Measurements from ENCODE around the gene MTHFD1. TPM values are rescaled to one million over a fixed set of nuclear protein-coding genes. Genes with fewer than 3 reads are reported as not detected.
A peak's percentile ranks its signal among the peaks of the same experiment; 100 is the strongest.

The MTHFD1 gene
- polyA plus RNA-seq, 5 donors = 59.7 to 80.5 (median 70.7) TPM

DNA sequence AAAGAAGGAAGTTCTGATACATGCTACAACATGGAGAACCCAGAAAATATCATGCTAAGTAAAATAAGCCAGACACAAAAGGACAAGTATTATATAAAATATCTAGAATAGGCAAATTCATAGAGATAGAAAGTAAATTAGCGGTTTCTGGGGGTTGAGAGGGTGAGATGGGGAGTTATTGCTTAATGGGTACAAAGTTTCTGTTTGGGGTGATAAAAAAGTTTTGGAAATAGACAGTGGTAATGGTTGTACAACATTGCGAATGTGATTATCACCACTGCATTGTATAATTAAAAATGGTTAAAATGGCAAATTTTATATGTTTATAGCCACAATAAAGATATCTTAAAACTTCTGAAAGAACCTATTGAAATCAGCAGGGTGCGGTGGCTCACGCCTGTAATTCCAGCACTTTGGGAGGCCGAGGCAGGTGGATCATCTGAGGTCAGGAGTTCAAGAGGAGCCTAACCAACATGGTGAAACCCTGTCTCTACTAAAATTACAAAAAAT is 100.5 kb downstream of the MTHFD1 start:
- DNase-seq = no peak

GRCh38 chr14:64491637-64492036 is 103.5 kb downstream of the MTHFD1 start:
- DNase-seq = no peak

DNA sequence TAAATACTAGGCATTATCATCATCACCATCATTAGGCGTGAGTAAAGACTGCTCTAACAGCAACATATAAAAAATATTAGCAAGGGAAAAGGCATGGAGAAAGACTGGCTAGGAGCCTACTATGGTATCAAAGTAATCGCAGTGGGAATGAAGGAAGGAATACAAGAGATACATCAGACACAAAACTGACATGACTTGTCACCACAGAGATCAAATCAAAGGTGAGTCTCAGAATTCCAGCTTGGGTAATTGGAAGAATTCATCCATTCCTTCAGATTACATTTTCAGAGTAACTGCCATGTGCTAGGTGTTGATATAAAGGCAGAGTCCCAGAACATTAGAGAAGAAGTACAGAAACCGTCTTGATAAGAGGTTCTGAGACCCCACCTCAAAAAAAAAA is 105.3 kb downstream of the MTHFD1 start:
- no peak for DNase-seq

DNA sequence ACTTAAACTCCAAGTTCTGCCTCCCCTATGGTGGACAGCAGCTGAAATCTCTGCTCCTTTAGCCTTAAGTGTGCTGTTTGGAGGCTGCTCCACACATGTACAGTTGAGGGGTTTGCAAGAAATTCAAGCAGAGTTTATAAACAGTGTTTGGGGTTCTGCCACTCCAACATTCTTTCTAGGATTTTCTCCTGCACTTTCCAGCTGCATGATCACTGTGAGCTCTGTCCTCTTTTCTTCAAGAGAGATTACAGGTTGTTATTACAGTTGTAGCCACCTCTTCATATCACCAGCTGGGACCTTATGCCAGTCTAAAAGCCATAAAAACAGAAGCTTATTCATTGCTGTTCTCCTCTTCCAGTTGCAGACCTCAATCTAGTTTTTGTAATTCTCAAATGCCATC is 107.1 kb downstream of the MTHFD1 start:
- no peak for DNase-seq

DNA sequence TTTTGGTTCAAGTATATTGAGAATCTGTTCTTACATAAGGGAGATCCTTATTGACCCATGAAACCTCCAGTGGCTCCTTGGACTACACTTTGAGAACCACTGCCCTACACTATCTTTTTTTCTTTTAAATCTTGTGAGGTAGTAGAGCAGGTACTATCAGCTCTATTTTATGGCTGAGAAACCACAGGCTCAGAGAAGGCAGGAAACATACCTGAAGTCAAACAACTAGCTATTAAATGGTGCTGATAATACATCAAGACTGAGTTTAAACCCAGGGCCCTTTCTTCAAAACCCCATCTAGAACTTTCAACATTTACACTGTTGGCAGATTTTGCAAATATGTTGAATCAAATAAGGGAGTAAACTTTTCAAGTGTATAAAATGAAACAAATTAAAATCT is 108.6 kb downstream of the MTHFD1 start:
- DNase-seq = no peak

- DNase-seq = no peak
Observed at GRCh38 chr14:64500088-64500487, 111.9 kb downstream of the MTHFD1 start.

DNA sequence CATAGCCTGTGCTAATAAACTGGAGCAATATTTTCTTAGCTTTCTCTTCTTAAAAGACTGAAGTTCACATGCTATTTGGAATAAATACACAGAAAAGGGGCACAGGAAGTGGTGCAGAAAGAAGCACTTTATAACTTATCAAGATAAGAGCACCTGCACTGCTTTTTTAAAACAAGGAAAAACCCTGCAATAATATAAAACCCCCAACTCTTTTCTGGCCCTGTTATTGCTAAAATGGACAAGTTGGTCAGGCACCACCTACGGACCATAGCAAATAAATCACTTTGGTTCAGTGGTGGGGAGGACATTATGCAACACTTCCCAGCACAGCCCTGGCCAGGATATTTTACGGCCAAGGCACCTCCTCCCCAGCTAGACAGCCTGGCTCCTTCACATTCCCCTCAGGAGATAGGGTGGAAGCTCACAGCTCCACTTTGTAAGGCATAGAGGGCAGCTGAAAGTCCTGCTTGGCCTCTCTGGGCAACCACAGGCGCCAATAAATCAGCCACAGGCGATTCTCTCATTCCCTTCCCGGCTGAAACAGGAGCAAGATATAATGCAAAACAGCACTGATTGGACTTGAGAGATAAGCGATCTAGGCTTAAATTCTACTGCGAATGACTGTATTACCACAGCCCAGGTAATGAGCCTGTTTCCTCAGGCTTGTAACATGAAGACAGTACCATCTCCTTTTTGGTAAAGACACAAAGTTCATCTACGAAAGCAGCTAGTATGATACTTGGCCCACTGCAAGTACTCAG is 113.4 kb downstream of the MTHFD1 start:
- DNase-seq = no peak

- DNase-seq = no peak
Observed at GRCh38 chr14:64502456-64502855, 114.3 kb downstream of the MTHFD1 start.

GRCh38 chr14:64502887-64503433 is 114.8 kb downstream of the MTHFD1 start:
- peak in 1 of 2 donors; percentile 41 for DNase-seq

GRCh38 chr14:64503434-64504309 is 115.5 kb downstream of the MTHFD1 start, which contains the start of gene ZBTB25:
Gene ZBTB25, minus strand, starts transcription at chr14:64503838. Its CDS starts 13,305 bp downstream, at chr14:64490533.
- DNase-seq = peak; percentile 91 to 92

DNA sequence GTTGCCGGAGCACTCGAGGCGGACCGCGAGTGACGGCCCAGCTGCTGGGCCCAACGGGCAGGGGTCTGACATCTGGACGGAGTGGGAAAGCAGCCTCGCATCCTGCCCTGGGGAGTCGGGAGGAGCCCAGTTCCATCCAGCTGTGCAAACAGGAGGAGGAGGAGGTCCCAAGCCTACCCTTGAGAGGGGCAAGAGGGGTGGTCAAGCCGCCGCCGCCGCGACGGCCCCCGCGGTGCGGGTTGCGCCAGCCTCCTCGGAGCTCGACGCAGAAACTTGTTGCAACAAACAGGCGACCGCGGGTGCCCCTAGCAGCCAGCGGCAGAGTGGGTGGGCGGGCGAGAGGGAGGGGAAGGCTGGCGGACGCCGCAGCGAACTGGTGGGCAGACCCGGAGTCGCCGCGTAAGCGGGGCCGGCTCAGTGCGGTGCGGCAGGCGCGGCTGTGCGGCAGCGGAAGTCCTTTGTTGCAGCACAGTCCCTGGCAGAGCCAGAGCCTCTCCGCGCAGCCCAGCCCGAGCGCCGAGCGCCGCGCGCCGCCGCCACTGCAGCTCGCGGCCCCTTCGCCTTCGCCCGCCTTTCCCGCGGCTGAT is 116.2 kb downstream of the MTHFD1 start, which contains the start of gene ZBTB1:
Gene ZBTB1, plus strand, starts transcription at position 461 of the 587 bp plus-strand sequence. CDS start 16,735 bp downstream, outside the sequence.
- peak; percentile 86 to 88 for DNase-seq

- DNase-seq = peak; percentile 88
Observed at GRCh38 chr14:64504897-64505794, 117.0 kb downstream of the MTHFD1 start.

DNA sequence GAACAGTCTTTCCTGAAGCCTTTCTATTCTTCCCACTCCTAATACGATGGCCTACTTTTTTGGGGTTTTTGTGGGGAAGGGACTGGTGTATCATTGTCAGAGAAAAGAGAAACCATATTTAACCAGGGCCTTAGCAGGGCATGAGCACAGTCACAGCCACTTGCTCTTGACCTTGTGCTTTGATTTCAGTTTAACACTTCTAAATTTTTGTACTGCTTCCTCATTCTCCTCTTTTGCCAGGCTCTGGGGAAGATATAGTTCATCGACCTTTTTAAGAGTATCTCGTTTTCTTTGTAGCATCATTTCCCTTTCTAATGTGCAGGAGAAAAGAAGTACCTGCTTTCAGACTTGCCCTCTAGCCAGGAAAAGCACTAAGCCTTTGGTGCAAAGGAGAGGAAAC is 118.6 kb downstream of the MTHFD1 start:
- DNase-seq = no peak

GRCh38 chr14:64507376-64508156 is 119.4 kb downstream of the MTHFD1 start:
- no peak for DNase-seq

DNA sequence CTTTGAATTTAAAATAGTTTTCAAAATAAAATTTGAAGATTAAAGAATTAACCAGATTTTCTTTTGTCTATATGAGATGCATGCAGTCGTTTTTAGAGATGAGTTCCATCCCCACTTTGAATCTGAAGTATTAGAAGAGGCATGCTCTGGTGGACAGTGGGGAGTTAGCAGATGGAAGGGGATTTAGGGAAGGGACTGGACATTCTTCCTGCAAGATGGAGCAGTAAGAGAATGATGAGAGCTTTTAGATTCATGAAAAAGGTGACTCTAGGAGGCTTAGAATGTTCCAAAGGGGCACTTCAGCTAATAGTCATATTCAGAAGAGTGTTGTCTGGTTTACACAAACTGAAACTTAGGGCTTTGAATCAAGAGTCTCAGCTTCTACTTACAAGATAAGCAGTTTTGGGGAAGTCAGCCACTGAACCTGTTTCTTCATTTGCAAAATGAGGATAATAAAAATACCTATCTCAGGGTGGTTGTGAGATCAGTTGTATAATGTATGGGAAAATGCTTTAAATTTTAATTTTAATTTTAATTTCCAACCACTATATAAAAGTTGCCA is 120.1 kb downstream of the MTHFD1 start:
- no peak for DNase-seq

DNA sequence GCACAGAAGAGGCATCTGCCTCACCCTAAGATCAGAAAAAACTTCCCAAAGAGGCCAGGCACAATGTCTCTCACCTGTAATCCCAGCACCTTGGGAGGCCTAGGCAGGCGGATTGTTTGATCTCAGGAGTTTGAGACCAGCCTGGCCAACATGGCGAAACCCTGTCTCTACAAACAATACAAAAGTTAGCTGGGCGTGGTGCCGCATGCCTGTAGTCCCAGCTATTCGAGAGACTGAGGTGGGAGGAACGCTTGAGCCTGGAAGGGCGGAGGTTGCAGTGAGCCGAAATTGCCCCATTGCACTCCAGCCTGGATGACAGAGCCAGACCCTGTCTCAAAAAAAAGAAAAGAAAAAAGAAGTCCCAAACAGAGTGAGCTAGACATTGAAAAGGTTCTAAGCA is 120.9 kb downstream of the MTHFD1 start:
- DNase-seq = no peak

Data from right lung (tissue), 5 donors.